Neuronal stem cell (in vitro differentiated cells): ENCODE measurements around the gene PSMB2.
A peak's percentile ranks its signal among the peaks of the same experiment; 100 is the strongest.

ENCODE experiments used
- DNase-seq: peaks from one replicate; pipeline ENCODE4 v3.0.0-alpha.2; 2013; ENCODE audit warnings: low spot score
- H2AFZ ChIP-seq: one replicate; pipeline ENCODE4 v1.6.1; 2013; ENCODE audit warnings: mild to moderate bottlenecking, low read length, inconsistent platforms
- H2AK5ac ChIP-seq: 2 replicates; pipeline ENCODE4 v1.6.1; 2013; ENCODE audit warnings: low read depth, mild to moderate bottlenecking, inconsistent platforms, low read length, moderate library complexity, mixed read lengths
- H2BK120ac ChIP-seq: 2 replicates; pipeline ENCODE4 v1.6.1; 2013; ENCODE audit warnings: low read depth, mild to moderate bottlenecking, inconsistent platforms, low read length, moderate library complexity, mixed read lengths
- H2BK12ac ChIP-seq: one replicate; pipeline ENCODE4 v1.6.1; 2013; ENCODE audit warnings: low read length, inconsistent platforms
- H2BK15ac ChIP-seq: 2 replicates; pipeline ENCODE4 v1.6.1; 2013; ENCODE audit warnings: mild to moderate bottlenecking, low read length, inconsistent platforms, mixed read lengths
- H2BK5ac ChIP-seq: one replicate; pipeline ENCODE4 v1.6.1; 2013; ENCODE audit warnings: inconsistent platforms, mild to moderate bottlenecking, low read length, moderate library complexity
- H3K14ac ChIP-seq: one replicate; pipeline ENCODE4 v1.6.1; 2013; ENCODE audit warnings: low read length, inconsistent platforms
- H3K18ac ChIP-seq: 2 replicates; pipeline ENCODE4 v1.6.1; 2013; ENCODE audit warnings: low read length, inconsistent platforms
- H3K23ac ChIP-seq: 2 replicates; pipeline ENCODE4 v1.6.1; 2013; ENCODE audit warnings: low read depth, mild to moderate bottlenecking, mixed read lengths, low read length, inconsistent platforms; ENCODE audit not compliant: poor library complexity
- H3K27ac ChIP-seq: replicated peaks from 3 replicates; pipeline ENCODE4 v1.5.1; 2013; ENCODE audit warnings: low read length, inconsistent platforms
- H3K27me3 ChIP-seq, 3 experiments: 2 replicates each; pipeline ENCODE4 v1.6.1; 2013; ENCODE audit warnings: low read length in 3 of 3, mild to moderate bottlenecking in 2 of 3, inconsistent platforms in 1 of 3, low read depth in 1 of 3, mixed read lengths in 1 of 3, moderate library complexity in 1 of 3; ENCODE audit not compliant: control insufficient read depth in 3 of 3, insufficient read depth in 3 of 3
- H3K36me3 ChIP-seq, 2 donors: replicated peaks in 1 of 2; 2 replicates each; pipeline ENCODE4 v1.6.1; 2013; ENCODE audit warnings: low read length in 2 of 2; ENCODE audit not compliant: control insufficient read depth in 2 of 2, insufficient read depth in 2 of 2
- H3K4ac ChIP-seq: 2 replicates; pipeline ENCODE4 v1.6.1; 2013; ENCODE audit warnings: inconsistent platforms, mild to moderate bottlenecking, low read length, moderate library complexity
- H3K4me1 ChIP-seq, 2 donors: 1 replicate in 1 of 2; 2 replicates in 1 of 2; pipeline ENCODE4 v1.6.1; 2013; ENCODE audit warnings: low read length in 2 of 2, low read depth in 1 of 2; ENCODE audit not compliant: control insufficient read depth in 2 of 2, insufficient read depth in 1 of 2
- H3K4me2 ChIP-seq: one replicate; pipeline ENCODE4 v1.6.1; 2013; ENCODE audit warnings: mild to moderate bottlenecking, low read length, inconsistent platforms; ENCODE audit not compliant: insufficient read depth, poor library complexity, severe bottlenecking
- H3K4me3 ChIP-seq, 2 donors: 2 replicates each; pipeline ENCODE4 v1.5.1; 2013; ENCODE audit warnings: low read length in 2 of 2, mild to moderate bottlenecking in 2 of 2, inconsistent platforms in 1 of 2, moderate library complexity in 1 of 2
- H3K79me1 ChIP-seq: one replicate; pipeline ENCODE4 v1.6.1; 2013; ENCODE audit warnings: low read depth, mild to moderate bottlenecking, inconsistent platforms, low read length, moderate library complexity
- H3K9ac ChIP-seq: one replicate; pipeline ENCODE4 v1.6.1; 2013; ENCODE audit warnings: mild to moderate bottlenecking, low read depth, low read length, inconsistent platforms; ENCODE audit not compliant: poor library complexity
- H3K9me3 ChIP-seq, 2 donors: replicated peaks in 1 of 2; 2 replicates each; pipeline versions ENCODE3 to v1.6.1; 2013; ENCODE audit warnings: low read length in 2 of 2, mild to moderate bottlenecking in 2 of 2, inconsistent platforms in 1 of 2, low read depth in 1 of 2, mixed read lengths in 1 of 2, moderate library complexity in 1 of 2; ENCODE audit not compliant: control insufficient read depth in 2 of 2, insufficient read depth in 1 of 2
- H4K8ac ChIP-seq: one replicate; pipeline ENCODE4 v1.6.1; 2013; ENCODE audit warnings: low read depth, mild to moderate bottlenecking, inconsistent platforms, low read length, moderate library complexity
- H4K91ac ChIP-seq: one replicate; pipeline ENCODE4 v1.6.1; 2013; ENCODE audit warnings: low read length, low read depth, mild to moderate bottlenecking, inconsistent platforms; ENCODE audit not compliant: poor library complexity
- WGBS, 2 donors: extraction: QIAGEN DNeasy Blood & Tissue Kit; methylation state at CpG; one replicate each; pipeline ENCODE4 v1.1.7; 2013; ENCODE audit warnings: missing lambda C conversion rate in 2 of 2, mixed read lengths in 1 of 2; ENCODE audit not compliant: insufficient read length in 2 of 2, insufficient replicate concordance in 1 of 2; ENCODE audit errors: extremely low coverage in 2 of 2; 5-methylcytosine and 5-hydroxymethylcytosine counted together

The PSMB2 gene

DNA sequence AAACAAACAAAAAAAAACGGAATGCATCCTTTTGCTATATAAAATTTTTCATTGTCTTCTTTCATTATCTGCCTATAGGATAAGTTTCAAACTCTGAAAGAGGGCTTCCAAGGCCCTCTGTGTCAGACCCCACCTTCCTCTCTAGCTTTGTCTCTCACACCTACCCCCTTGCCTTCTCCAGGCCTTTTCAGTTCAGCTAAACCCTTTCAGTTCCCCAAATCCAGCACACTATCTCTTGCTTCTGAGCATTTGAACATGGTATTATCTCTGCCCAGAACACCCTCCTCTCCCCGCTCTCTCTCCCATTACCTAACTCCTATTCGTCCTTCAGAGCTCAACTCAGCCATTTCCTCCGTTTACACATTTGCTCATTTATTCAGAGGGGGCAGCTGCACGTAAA lies 41.7 kb upstream of the PSMB2 start:
- WGBS, 2 donors = 100% methylated on average over 3 of the region's 5 CpGs; no CpG with 5 or more reads in 1 of the 2 donors
- no peak overlapping the region for H2BK12ac ChIP-seq

DNA sequence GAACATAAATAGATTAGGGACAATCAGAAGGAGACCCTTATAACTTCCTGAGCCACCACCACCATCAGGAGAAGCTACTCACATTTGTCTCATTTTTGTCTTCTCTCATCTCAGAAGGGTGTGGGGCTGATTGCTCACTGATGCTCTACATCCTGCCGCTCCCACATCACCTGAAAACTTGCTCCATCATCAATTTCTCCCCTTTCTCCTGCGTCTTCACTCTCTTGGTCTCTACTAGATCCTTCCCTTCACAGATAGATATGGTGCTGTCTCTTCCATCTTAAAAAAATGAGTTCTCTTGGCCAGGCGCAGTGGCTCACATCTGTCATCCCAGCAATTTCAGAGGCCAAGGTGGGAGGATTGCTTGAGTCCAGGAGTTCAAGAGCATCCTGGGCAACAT lies 38.9 kb upstream of the PSMB2 start:
- Histone ChIP-seq H4K91ac (no peak overlapping the region), H2AK5ac (no peak overlapping the region), H3K36me3 (no peaks in the 10 kb centered on the region), H4K8ac (no peak overlapping the region), H2BK15ac (no peak overlapping the region), H3K27ac (no peak overlapping the region), H3K4me1 (peaks cover 0 to 4% of the 10 kb centered on the region in 2 donors), H3K9ac (no peak overlapping the region), H2BK12ac (no peak overlapping the region), H2AFZ (no peak overlapping the region), H2BK5ac (no peak overlapping the region), H2BK120ac (no peak overlapping the region), H3K4me3 (no peak overlapping the region), H3K9me3 (no peaks in the 10 kb centered on the region), H3K4ac (no peak overlapping the region), H3K23ac (no peak overlapping the region), H3K14ac (no peak overlapping the region), H3K27me3 (peaks cover 0 to 40% (median 0%) of the 10 kb centered on the region in 3 experiments), H3K4me2 (no peak overlapping the region), H3K18ac (no peak overlapping the region), H3K79me1 (no peaks in the 10 kb centered on the region)
- no CpG with 5 or more reads among the region's 3 CpGs for WGBS, 2 donors
- no peak for DNase-seq

More for the DNA sequence above, 41.7 kb upstream of the PSMB2 start:
- Histone ChIP-seq H4K8ac (no peak overlapping the region), H3K9ac (no peak overlapping the region), H3K4me2 (no peak overlapping the region), H2AFZ (no peak overlapping the region), H2BK15ac (no peak overlapping the region), H3K9me3 (no peaks in the 10 kb centered on the region), H3K14ac (no peak overlapping the region), H4K91ac (no peak overlapping the region), H3K23ac (no peak overlapping the region), H2BK120ac (no peak overlapping the region), H3K4ac (no peak overlapping the region), H3K18ac (no peak overlapping the region), H3K27me3 (peaks cover 0 to 42% (median 0%) of the 10 kb centered on the region in 3 experiments), H3K79me1 (no peaks in the 10 kb centered on the region), H2AK5ac (no peak overlapping the region), H2BK5ac (no peak overlapping the region), H3K4me1 (peaks cover 0 to 4% of the 10 kb centered on the region in 2 donors), H3K36me3 (no peaks in the 10 kb centered on the region), H3K27ac (no peak overlapping the region), H3K4me3 (no peak overlapping the region)
- DNase-seq = no peak

DNA sequence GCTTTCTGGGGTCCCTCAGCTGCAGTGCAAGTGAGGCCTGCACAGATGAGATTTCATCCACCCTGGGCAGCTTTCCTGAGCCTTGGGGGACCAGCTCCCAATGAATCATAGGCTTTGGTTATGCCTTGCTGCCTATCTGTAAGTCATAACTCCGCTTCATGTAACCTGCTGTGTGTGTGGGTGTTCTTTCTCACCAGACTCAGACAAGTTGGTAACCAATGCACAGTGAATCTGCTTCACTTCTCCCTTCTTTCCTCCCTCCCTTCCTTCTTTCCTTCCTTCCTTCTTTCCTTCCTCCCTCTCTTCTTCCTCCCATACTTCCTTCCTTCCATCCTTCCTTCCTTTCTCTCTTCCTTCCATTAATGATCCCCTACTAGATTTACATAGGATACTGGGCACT lies 34.4 kb upstream of the PSMB2 start:
- Histone ChIP-seq H2AFZ (no peak overlapping the region), H4K8ac (peak overlapping the region; percentile 43), H3K27me3 (peaks cover 0 to 26% (median 0%) of the 10 kb centered on the region in 3 experiments), H2BK5ac (no peak overlapping the region), H3K23ac (no peak overlapping the region), H3K4ac (no peak overlapping the region), H3K9me3 (no peaks in the 10 kb centered on the region), H2BK120ac (no peak overlapping the region), H2BK15ac (no peak overlapping the region), H4K91ac (no peak overlapping the region), H3K4me2 (no peak overlapping the region), H3K79me1 (no peaks in the 10 kb centered on the region), H3K9ac (no peak overlapping the region), H3K36me3 (no peaks in the 10 kb centered on the region), H3K4me3 (no peak overlapping the region), H3K4me1 (peaks cover 0 to 4% of the 10 kb centered on the region in 2 donors), H3K27ac (no peak overlapping the region), H3K18ac (no peak overlapping the region), H3K14ac (no peak overlapping the region), H2BK12ac (no peak overlapping the region), H2AK5ac (no peak overlapping the region)
- no peak for DNase-seq
- no CpG with 5 or more reads among the region's 1 CpG for WGBS, 2 donors

DNA sequence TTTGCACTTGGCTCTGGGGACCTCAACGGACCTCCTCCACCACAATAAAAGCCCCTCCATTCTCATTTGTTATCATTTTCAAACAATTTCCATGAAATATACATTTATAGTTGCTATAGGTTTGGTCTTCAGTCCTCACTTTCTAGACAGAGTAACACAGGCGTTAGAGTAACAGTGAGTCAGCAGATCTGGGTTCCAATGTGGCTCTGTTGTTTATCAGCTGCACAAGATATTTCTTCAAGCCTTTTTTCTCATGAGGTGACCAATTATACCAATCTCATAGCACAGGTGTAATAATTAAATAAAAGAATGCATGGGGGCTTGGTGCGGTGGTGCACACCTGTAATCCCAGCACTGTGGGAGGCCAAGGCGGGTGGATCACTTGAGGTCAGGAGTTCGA lies 32.8 kb upstream of the PSMB2 start:
- no peak overlapping the region for H2BK5ac ChIP-seq
- no peak overlapping the region for H2AFZ ChIP-seq
- peaks cover 0 to under 1% of the 10 kb centered on the region in 2 donors for H3K4me1 ChIP-seq
- no peak overlapping the region for H3K18ac ChIP-seq
- H3K9me3 ChIP-seq = no peaks in the 10 kb centered on the region
- no CpG with 5 or more reads among the region's 5 CpGs for WGBS, 2 donors
- H2BK15ac ChIP-seq = no peak overlapping the region
- no peak overlapping the region for H3K9ac ChIP-seq
- H4K91ac ChIP-seq = no peak overlapping the region
- no peaks in the 10 kb centered on the region for H3K36me3 ChIP-seq
- H3K4me3 ChIP-seq = no peak overlapping the region
- no peak overlapping the region for H2BK12ac ChIP-seq
- H3K14ac ChIP-seq = no peak overlapping the region
- H3K4me2 ChIP-seq = no peak overlapping the region
- no peak overlapping the region for H4K8ac ChIP-seq
- H3K27me3 ChIP-seq = peaks cover 0 to 21% (median 0%) of the 10 kb centered on the region in 3 experiments
- no peaks in the 10 kb centered on the region for H3K79me1 ChIP-seq
- no peak overlapping the region for H2BK120ac ChIP-seq
- H3K4ac ChIP-seq = no peak overlapping the region
- no peak overlapping the region for H3K27ac ChIP-seq
- H2AK5ac ChIP-seq = no peak overlapping the region
- no peak overlapping the region for H3K23ac ChIP-seq
- no peak for DNase-seq
